NCI-H2171 (cell line): ENCODE data around the gene SFT2D3.

Experiments used
- DNase-seq: peaks from one replicate; lab custom pipeline; 2025; lab: John Stamatoyannopoulos, UW

SFT2D3 gene

GRCh38 chr2:127707890-127708648 lies 6.8 kb downstream of the SFT2D3 start:
- no peak for DNase-seq

GRCh38 chr2:127709336-127709735 lies 8.0 kb downstream of the SFT2D3 start:
- no peak for DNase-seq

- no peak for DNase-seq
Measured at GRCh38 chr2:127712999-127713398, 11.7 kb downstream of the SFT2D3 start.

- no peak for DNase-seq
Measured at GRCh38 chr2:127713562-127713961, 12.3 kb downstream of the SFT2D3 start.

- DNase-seq: no peak
Measured at GRCh38 chr2:127715778-127716449, 14.6 kb downstream of the SFT2D3 start.

GRCh38 chr2:127718271-127718670 lies 17.0 kb downstream of the SFT2D3 start:
- DNase-seq: no peak

GRCh38 chr2:127719301-127720218 lies 18.3 kb downstream of the SFT2D3 start:
- no peak for DNase-seq

- no peak for DNase-seq
Measured at GRCh38 chr2:127721311-127721977, 20.1 kb downstream of the SFT2D3 start.

GRCh38 chr2:127721978-127722355 lies 20.7 kb downstream of the SFT2D3 start:
- no peak for DNase-seq

- DNase-seq: no peak
Measured at GRCh38 chr2:127722807-127723206, 21.5 kb downstream of the SFT2D3 start.

GRCh38 chr2:127726158-127726880 lies 25.0 kb downstream of the SFT2D3 start:
- DNase-seq: no peak

GRCh38 chr2:127733113-127733815 lies 32.0 kb downstream of the SFT2D3 start:
- no peak for DNase-seq

GRCh38 chr2:127733816-127734537 lies 32.7 kb downstream of the SFT2D3 start:
- DNase-seq: no peak

- DNase-seq: no peak
Measured at GRCh38 chr2:127735044-127735443, 33.7 kb downstream of the SFT2D3 start.

- DNase-seq: no peak
Measured at GRCh38 chr2:127735537-127736399, 34.5 kb downstream of the SFT2D3 start.

- no peak for DNase-seq
Measured at GRCh38 chr2:127737892-127738291, 36.6 kb downstream of the SFT2D3 start.

GRCh38 chr2:127739800-127740199 lies 38.5 kb downstream of the SFT2D3 start:
- no peak for DNase-seq

- DNase-seq: no peak
Measured at GRCh38 chr2:127740665-127741288, 39.5 kb downstream of the SFT2D3 start.
